Neuronal stem cell (in vitro differentiated cells): ENCODE data around the gene KCNK15.

Experiments used
- DNase-seq: peaks from one replicate; pipeline ENCODE4 v3.0.0-alpha.2; 2013; ENCODE audit warnings: low spot score
- H2AFZ ChIP-seq: one replicate; pipeline ENCODE4 v1.6.1; 2013; ENCODE audit warnings: mild to moderate bottlenecking, low read length, inconsistent platforms
- H2AK5ac ChIP-seq: 2 replicates; pipeline ENCODE4 v1.6.1; 2013; ENCODE audit warnings: low read depth, mild to moderate bottlenecking, inconsistent platforms, low read length, moderate library complexity, mixed read lengths
- H2BK120ac ChIP-seq: 2 replicates; pipeline ENCODE4 v1.6.1; 2013; ENCODE audit warnings: low read depth, mild to moderate bottlenecking, inconsistent platforms, low read length, moderate library complexity, mixed read lengths
- H2BK12ac ChIP-seq: one replicate; pipeline ENCODE4 v1.6.1; 2013; ENCODE audit warnings: low read length, inconsistent platforms
- H2BK15ac ChIP-seq: 2 replicates; pipeline ENCODE4 v1.6.1; 2013; ENCODE audit warnings: mild to moderate bottlenecking, low read length, inconsistent platforms, mixed read lengths
- H2BK5ac ChIP-seq: one replicate; pipeline ENCODE4 v1.6.1; 2013; ENCODE audit warnings: inconsistent platforms, mild to moderate bottlenecking, low read length, moderate library complexity
- H3K14ac ChIP-seq: one replicate; pipeline ENCODE4 v1.6.1; 2013; ENCODE audit warnings: low read length, inconsistent platforms
- H3K18ac ChIP-seq: 2 replicates; pipeline ENCODE4 v1.6.1; 2013; ENCODE audit warnings: low read length, inconsistent platforms
- H3K23ac ChIP-seq: 2 replicates; pipeline ENCODE4 v1.6.1; 2013; ENCODE audit warnings: low read depth, mild to moderate bottlenecking, mixed read lengths, low read length, inconsistent platforms; ENCODE audit not compliant: poor library complexity
- H3K27ac ChIP-seq: replicated peaks from 3 replicates; pipeline ENCODE4 v1.5.1; 2013; ENCODE audit warnings: low read length, inconsistent platforms
- H3K27me3 ChIP-seq, 3 experiments: 2 replicates each; pipeline ENCODE4 v1.6.1; 2013; ENCODE audit warnings: low read length in 3 of 3, mild to moderate bottlenecking in 2 of 3, inconsistent platforms in 1 of 3, low read depth in 1 of 3, mixed read lengths in 1 of 3, moderate library complexity in 1 of 3; ENCODE audit not compliant: control insufficient read depth in 3 of 3, insufficient read depth in 3 of 3
- H3K36me3 ChIP-seq, 2 donors: replicated peaks in 1 of 2; 2 replicates each; pipeline ENCODE4 v1.6.1; 2013; ENCODE audit warnings: low read length in 2 of 2; ENCODE audit not compliant: control insufficient read depth in 2 of 2, insufficient read depth in 2 of 2
- H3K4ac ChIP-seq: 2 replicates; pipeline ENCODE4 v1.6.1; 2013; ENCODE audit warnings: inconsistent platforms, mild to moderate bottlenecking, low read length, moderate library complexity
- H3K4me1 ChIP-seq, 2 donors: 1 replicate in 1 of 2; 2 replicates in 1 of 2; pipeline ENCODE4 v1.6.1; 2013; ENCODE audit warnings: low read length in 2 of 2, low read depth in 1 of 2; ENCODE audit not compliant: control insufficient read depth in 2 of 2, insufficient read depth in 1 of 2
- H3K4me2 ChIP-seq: one replicate; pipeline ENCODE4 v1.6.1; 2013; ENCODE audit warnings: mild to moderate bottlenecking, low read length, inconsistent platforms; ENCODE audit not compliant: insufficient read depth, poor library complexity, severe bottlenecking
- H3K4me3 ChIP-seq, 2 donors: 2 replicates each; pipeline ENCODE4 v1.5.1; 2013; ENCODE audit warnings: low read length in 2 of 2, mild to moderate bottlenecking in 2 of 2, inconsistent platforms in 1 of 2, moderate library complexity in 1 of 2
- H3K79me1 ChIP-seq: one replicate; pipeline ENCODE4 v1.6.1; 2013; ENCODE audit warnings: low read depth, mild to moderate bottlenecking, inconsistent platforms, low read length, moderate library complexity
- H3K9ac ChIP-seq: one replicate; pipeline ENCODE4 v1.6.1; 2013; ENCODE audit warnings: mild to moderate bottlenecking, low read depth, low read length, inconsistent platforms; ENCODE audit not compliant: poor library complexity
- H3K9me3 ChIP-seq, 2 donors: replicated peaks in 1 of 2; 2 replicates each; pipeline versions ENCODE3 to v1.6.1; 2013; ENCODE audit warnings: low read length in 2 of 2, mild to moderate bottlenecking in 2 of 2, inconsistent platforms in 1 of 2, low read depth in 1 of 2, mixed read lengths in 1 of 2, moderate library complexity in 1 of 2; ENCODE audit not compliant: control insufficient read depth in 2 of 2, insufficient read depth in 1 of 2
- H4K8ac ChIP-seq: one replicate; pipeline ENCODE4 v1.6.1; 2013; ENCODE audit warnings: low read depth, mild to moderate bottlenecking, inconsistent platforms, low read length, moderate library complexity
- H4K91ac ChIP-seq: one replicate; pipeline ENCODE4 v1.6.1; 2013; ENCODE audit warnings: low read length, low read depth, mild to moderate bottlenecking, inconsistent platforms; ENCODE audit not compliant: poor library complexity
- WGBS, 2 donors: extraction: QIAGEN DNeasy Blood & Tissue Kit; methylation state at CpG; one replicate each; pipeline ENCODE4 v1.1.7; 2013; ENCODE audit warnings: missing lambda C conversion rate in 2 of 2, mixed read lengths in 1 of 2; ENCODE audit not compliant: insufficient read length in 2 of 2, insufficient replicate concordance in 1 of 2; ENCODE audit errors: extremely low coverage in 2 of 2; 5-methylcytosine and 5-hydroxymethylcytosine counted together

KCNK15 gene

GRCh38 chr20:44715499-44716308 is 30.0 kb upstream of the KCNK15 start:
- Histone ChIP-seq H2AK5ac (no peak overlapping the region), H3K9ac (no peak overlapping the region), H3K4me3 (no peak overlapping the region), H2BK5ac (no peak overlapping the region), H3K14ac (no peak overlapping the region), H3K27ac (no peak overlapping the region), H2BK120ac (no peak overlapping the region), H4K8ac (no peak overlapping the region), H3K4ac (no peak overlapping the region), H3K18ac (no peak overlapping the region), H2AFZ (no peak overlapping the region), H3K9me3 (no peaks in the 10 kb centered on the region), H3K36me3 (no peaks in the 10 kb centered on the region), H2BK12ac (no peak overlapping the region), H3K23ac (no peak overlapping the region), H3K4me2 (no peak overlapping the region), H3K27me3 (peaks cover 0 to 8% (median 0%) of the 10 kb centered on the region in 3 experiments), H3K79me1 (no peaks in the 10 kb centered on the region), H3K4me1 (peaks cover 0 to 3% of the 10 kb centered on the region in 2 donors), H2BK15ac (no peak overlapping the region), H4K91ac (no peak overlapping the region)
- no peak for DNase-seq
- no CpG with 5 or more reads among the region's 5 CpGs for WGBS, 2 donors

GRCh38 chr20:44716309-44717106 is 29.2 kb upstream of the KCNK15 start:
- Histone ChIP-seq H3K23ac (no peak overlapping the region), H3K9ac (no peak overlapping the region), H3K4me2 (no peak overlapping the region), H2AFZ (no peak overlapping the region), H3K27me3 (peaks cover 0 to 8% (median 0%) of the 10 kb centered on the region in 3 experiments), H2BK15ac (no peak overlapping the region), H3K14ac (no peak overlapping the region), H4K91ac (no peak overlapping the region), H3K9me3 (no peaks in the 10 kb centered on the region), H2BK120ac (no peak overlapping the region), H3K27ac (no peak overlapping the region), H4K8ac (no peak overlapping the region), H2BK12ac (no peak overlapping the region), H3K4ac (no peak overlapping the region), H3K18ac (peak overlapping the region; percentile 44), H3K36me3 (no peaks in the 10 kb centered on the region), H3K79me1 (no peaks in the 10 kb centered on the region), H3K4me3 (no peak overlapping the region), H2AK5ac (peak overlapping the region; percentile 18), H3K4me1 (peaks cover 0 to 4% of the 10 kb centered on the region in 2 donors), H2BK5ac (no peak overlapping the region)
- WGBS, 2 donors = no CpG with 5 or more reads among the region's 13 CpGs
- DNase-seq = no peak

- peak overlapping the region; percentile 41 for H3K18ac ChIP-seq
- no peak overlapping the region for H2BK15ac ChIP-seq
- no peak overlapping the region for H3K14ac ChIP-seq
- H2BK12ac ChIP-seq = no peak overlapping the region
- H3K36me3 ChIP-seq = no peaks in the 10 kb centered on the region
- peaks cover 0 to 8% (median 0%) of the 10 kb centered on the region in 3 experiments for H3K27me3 ChIP-seq
- peaks cover 0 to 4% of the 10 kb centered on the region in 2 donors for H3K4me1 ChIP-seq
- H4K8ac ChIP-seq = no peak overlapping the region
- H3K9me3 ChIP-seq = no peaks in the 10 kb centered on the region
- no peak overlapping the region for H2BK120ac ChIP-seq
- no peak overlapping the region for H3K4me3 ChIP-seq
- no peak overlapping the region for H3K27ac ChIP-seq
- no CpG with 5 or more reads among the region's 10 CpGs for WGBS, 2 donors
- DNase-seq = no peak
- H4K91ac ChIP-seq = no peak overlapping the region
- no peak overlapping the region for H2AK5ac ChIP-seq
- no peaks in the 10 kb centered on the region for H3K79me1 ChIP-seq
- peak overlapping the region; percentile 24 for H3K9ac ChIP-seq
- H3K4me2 ChIP-seq = no peak overlapping the region
- no peak overlapping the region for H2AFZ ChIP-seq
- H3K23ac ChIP-seq = peak overlapping the region; percentile 11
- H2BK5ac ChIP-seq = no peak overlapping the region
- H3K4ac ChIP-seq = no peak overlapping the region
Measured at GRCh38 chr20:44717986-44718385, 27.7 kb upstream of the KCNK15 start.

GRCh38 chr20:44719841-44720240 is 25.8 kb upstream of the KCNK15 start:
- no peaks in the 10 kb centered on the region for H3K9me3 ChIP-seq
- H4K91ac ChIP-seq = no peak overlapping the region
- no peak overlapping the region for H2BK12ac ChIP-seq
- no peak overlapping the region for H3K18ac ChIP-seq
- peaks cover 0 to 8% (median 0%) of the 10 kb centered on the region in 3 experiments for H3K27me3 ChIP-seq
- DNase-seq = no peak
- no peak overlapping the region for H2BK5ac ChIP-seq
- no peak overlapping the region for H2BK15ac ChIP-seq
- H3K4ac ChIP-seq = no peak overlapping the region
- no peaks in the 10 kb centered on the region for H3K79me1 ChIP-seq
- WGBS, 2 donors = no CpG with 5 or more reads among the region's 19 CpGs
- no peak overlapping the region for H2BK120ac ChIP-seq
- no peak overlapping the region for H2AK5ac ChIP-seq
- no peaks in the 10 kb centered on the region for H3K36me3 ChIP-seq
- no peak overlapping the region for H3K27ac ChIP-seq
- H3K23ac ChIP-seq = no peak overlapping the region
- H3K4me2 ChIP-seq = no peak overlapping the region
- H3K4me1 ChIP-seq = peaks cover 0 to 4% of the 10 kb centered on the region in 2 donors
- no peak overlapping the region for H2AFZ ChIP-seq
- peak overlapping the region; percentile 87 for H3K14ac ChIP-seq
- H3K4me3 ChIP-seq = no peak overlapping the region
- no peak overlapping the region for H4K8ac ChIP-seq
- no peak overlapping the region for H3K9ac ChIP-seq
